ENCODE measurements around the gene FADS6. TPM values are rescaled to one million over a fixed set of nuclear protein-coding genes. Genes with fewer than 3 reads are reported as not detected.

Gene FADS6
- total RNA-seq, 1 donor from 2014 or later: not detected

DNA sequence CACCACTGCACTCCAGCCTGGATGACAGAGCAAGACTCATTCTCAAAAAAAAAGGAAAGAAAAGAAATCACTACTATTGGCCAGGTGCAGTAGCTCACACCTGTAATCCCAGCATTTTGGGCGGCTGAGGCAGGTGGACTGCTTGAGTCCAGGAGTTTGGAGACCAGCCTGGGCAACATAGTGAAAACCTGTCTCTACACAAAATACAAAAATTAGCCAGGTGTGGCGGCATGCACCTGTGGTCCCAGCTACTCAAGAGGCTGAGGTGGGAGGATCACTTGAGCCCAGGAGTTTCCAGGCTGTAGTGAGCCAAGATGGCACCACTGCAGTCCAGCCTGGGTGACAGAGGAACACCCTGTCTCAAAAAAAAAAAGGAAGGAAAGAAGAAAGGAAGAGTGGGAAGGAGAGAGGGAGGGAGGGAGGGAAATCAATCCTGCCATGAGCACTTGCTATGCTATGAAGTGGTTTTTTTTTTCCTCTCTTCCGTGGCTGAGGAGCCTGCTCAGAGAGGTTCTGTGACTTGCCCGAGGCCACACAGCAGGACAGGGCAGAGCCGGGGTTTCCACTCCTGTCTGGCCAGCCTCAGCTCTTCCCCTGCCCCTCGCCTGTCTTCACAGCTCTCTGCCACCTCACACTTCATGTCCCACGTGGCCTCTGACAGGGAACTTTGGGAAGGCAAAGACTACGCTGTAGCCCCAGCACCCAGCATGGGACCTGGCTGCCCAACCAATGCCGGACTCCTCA lies 44.6 kb downstream of the FADS6 start:
- no peaks in the 10 kb centered on the region for H3K4me1 Mint-ChIP-seq (ENCODE audit: unreplicated experiment)

DNA sequence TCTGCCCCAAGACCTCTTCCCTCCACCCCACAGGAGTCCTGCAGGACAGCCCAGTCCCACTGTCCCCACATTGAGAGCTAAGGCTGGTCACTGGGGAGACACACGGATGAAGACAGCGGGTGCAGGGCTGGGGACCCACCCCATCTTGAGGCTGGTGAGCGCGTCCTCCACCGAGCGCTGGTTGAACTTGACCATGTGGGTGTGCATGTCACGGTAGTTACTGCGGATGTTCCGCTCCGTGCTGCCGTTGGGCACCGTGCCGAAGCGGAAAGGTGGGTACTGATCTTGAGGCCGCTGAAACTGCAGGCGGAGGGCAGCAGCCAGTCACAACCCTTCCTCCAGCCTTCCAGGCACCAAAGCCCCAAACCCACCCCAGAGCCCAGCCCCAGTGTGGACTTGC lies 46.8 kb downstream of the FADS6 start:
- no peak overlapping the region for H3K27ac Mint-ChIP-seq (ENCODE audit: unreplicated experiment)
- peaks cover 4% of the 10 kb centered on the region for H3K36me3 Mint-ChIP-seq (ENCODE audit: low read depth, unreplicated experiment)

More for the DNA sequence above, 44.6 kb downstream of the FADS6 start:
- DNase-seq (ENCODE audit: low spot score): no peak
- Mint-ChIP-seq H3K36me3 (ENCODE audit: low read depth, unreplicated experiment) (peaks cover 9% of the 10 kb centered on the region), H3K9me3 (ENCODE audit: unreplicated experiment) (no peaks in the 10 kb centered on the region), H3K27me3 (ENCODE audit: unreplicated experiment) (peaks cover 36% of the 10 kb centered on the region), H3K4me3 (ENCODE audit: unreplicated experiment) (no peak overlapping the region), H3K27ac (ENCODE audit: unreplicated experiment) (no peak overlapping the region)
- TF ChIP-seq, protein P1, sequence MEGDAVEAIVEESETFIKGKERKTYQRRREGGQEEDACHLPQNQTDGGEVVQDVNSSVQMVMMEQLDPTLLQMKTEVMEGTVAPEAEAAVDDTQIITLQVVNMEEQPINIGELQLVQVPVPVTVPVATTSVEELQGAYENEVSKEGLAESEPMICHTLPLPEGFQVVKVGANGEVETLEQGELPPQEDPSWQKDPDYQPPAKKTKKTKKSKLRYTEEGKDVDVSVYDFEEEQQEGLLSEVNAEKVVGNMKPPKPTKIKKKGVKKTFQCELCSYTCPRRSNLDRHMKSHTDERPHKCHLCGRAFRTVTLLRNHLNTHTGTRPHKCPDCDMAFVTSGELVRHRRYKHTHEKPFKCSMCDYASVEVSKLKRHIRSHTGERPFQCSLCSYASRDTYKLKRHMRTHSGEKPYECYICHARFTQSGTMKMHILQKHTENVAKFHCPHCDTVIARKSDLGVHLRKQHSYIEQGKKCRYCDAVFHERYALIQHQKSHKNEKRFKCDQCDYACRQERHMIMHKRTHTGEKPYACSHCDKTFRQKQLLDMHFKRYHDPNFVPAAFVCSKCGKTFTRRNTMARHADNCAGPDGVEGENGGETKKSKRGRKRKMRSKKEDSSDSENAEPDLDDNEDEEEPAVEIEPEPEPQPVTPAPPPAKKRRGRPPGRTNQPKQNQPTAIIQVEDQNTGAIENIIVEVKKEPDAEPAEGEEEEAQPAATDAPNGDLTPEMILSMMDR (IDR thresholded peaks at IDR 0.05; ENCODE audit: unreplicated experiment): no peak

GRCh38 chr17:74843352-74843627 lies 50.1 kb downstream of the FADS6 start:
- H3K27ac Mint-ChIP-seq (ENCODE audit: unreplicated experiment): no peak overlapping the region

More for the DNA sequence above, 46.8 kb downstream of the FADS6 start:
- H3K4me3 Mint-ChIP-seq (ENCODE audit: unreplicated experiment): no peak overlapping the region
- no peak for DNase-seq (ENCODE audit: low spot score)
- peaks cover 36% of the 10 kb centered on the region for H3K27me3 Mint-ChIP-seq (ENCODE audit: unreplicated experiment)
- TF ChIP-seq, protein P1 (IDR thresholded peaks at IDR 0.05; ENCODE audit: unreplicated experiment): no peak
- no peaks in the 10 kb centered on the region for H3K9me3 Mint-ChIP-seq (ENCODE audit: unreplicated experiment)
- H3K4me1 Mint-ChIP-seq (ENCODE audit: unreplicated experiment): no peaks in the 10 kb centered on the region

DNA sequence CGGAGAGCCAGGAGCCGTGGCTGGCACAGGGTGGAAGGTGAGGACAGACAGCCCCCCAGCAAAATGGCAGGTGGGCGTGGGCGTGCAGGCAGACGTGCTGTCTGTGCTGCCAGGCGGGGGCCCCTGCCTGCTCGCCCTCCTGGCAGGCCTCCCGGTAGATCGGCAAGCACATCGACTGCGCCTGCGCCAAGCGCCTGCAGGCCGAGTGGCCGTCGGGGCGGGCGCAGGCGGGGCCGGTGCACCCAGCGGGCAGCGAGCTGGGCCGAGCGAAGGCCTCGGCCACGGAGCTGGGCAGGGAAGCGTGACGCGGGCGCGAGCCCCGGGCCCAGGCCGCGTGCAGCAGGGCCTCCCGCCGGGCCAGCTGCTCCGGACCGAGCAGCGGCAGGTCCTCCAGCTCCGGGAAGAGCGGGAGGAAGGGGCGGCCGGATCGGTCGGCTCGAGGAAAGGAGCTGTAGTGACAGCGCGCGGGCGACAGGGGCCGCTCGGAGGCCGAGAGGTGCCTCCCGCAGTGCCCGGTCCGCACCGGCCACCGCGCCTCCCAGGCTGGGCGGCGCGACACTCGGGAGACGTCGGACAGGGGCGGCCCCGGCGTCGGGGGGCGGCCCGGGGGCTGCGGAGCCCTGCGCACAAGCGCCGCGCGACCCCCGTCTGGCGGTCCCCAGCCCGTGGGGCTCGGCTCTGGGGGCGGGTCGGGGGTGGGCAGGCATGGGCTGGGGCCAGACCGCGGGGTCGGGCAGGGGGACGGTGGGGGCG lies 50.7 kb downstream of the FADS6 start:
- peaks cover 14% of the 10 kb centered on the region for H3K4me1 Mint-ChIP-seq (ENCODE audit: unreplicated experiment)
- no peak overlapping the region for H3K4me3 Mint-ChIP-seq (ENCODE audit: unreplicated experiment)
- H3K27me3 Mint-ChIP-seq (ENCODE audit: unreplicated experiment): peaks cover 29% of the 10 kb centered on the region
- peak; percentile 73 for DNase-seq (ENCODE audit: low spot score)
- TF ChIP-seq, protein P1 (IDR thresholded peaks at IDR 0.05; ENCODE audit: unreplicated experiment): peak; percentile 61
- H3K9me3 Mint-ChIP-seq (ENCODE audit: unreplicated experiment): no peaks in the 10 kb centered on the region
- no peaks in the 10 kb centered on the region for H3K36me3 Mint-ChIP-seq (ENCODE audit: low read depth, unreplicated experiment)
- H3K27ac Mint-ChIP-seq (ENCODE audit: unreplicated experiment): no peak overlapping the region

More at GRCh38 chr17:74843352-74843627, 50.1 kb downstream of the FADS6 start:
- TF ChIP-seq, protein P1 (IDR thresholded peaks at IDR 0.05; ENCODE audit: unreplicated experiment): no peak
- Mint-ChIP-seq H3K27me3 (ENCODE audit: unreplicated experiment) (peaks cover 31% of the 10 kb centered on the region), H3K4me1 (ENCODE audit: unreplicated experiment) (peaks cover 14% of the 10 kb centered on the region), H3K9me3 (ENCODE audit: unreplicated experiment) (no peaks in the 10 kb centered on the region), H3K4me3 (ENCODE audit: unreplicated experiment) (no peak overlapping the region), H3K36me3 (ENCODE audit: low read depth, unreplicated experiment) (no peaks in the 10 kb centered on the region)
- DNase-seq (ENCODE audit: low spot score): no peak

DNA sequence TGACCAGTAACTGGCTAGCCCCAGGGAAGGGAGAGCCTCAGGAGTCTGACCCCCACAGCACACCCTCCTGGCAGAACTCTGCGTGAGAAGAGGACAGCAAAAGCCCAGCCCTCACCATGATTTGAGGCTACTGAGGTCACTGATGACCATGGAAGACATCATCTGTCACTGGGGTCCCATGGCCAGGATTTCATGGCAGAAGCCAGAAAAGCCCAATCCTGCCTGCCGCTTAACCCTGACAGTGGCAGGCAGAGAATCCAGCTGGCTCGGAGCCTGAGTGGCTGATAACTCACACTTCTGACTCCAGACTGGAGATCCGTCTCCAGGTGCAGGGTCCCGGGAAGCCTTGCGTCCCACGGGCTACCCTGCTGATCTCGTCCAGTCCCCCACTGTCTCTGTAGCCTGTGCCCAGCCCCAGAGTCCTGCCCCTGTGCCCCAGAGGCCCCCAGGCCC lies 51.3 kb downstream of the FADS6 start:
- no peak overlapping the region for H3K27ac Mint-ChIP-seq (ENCODE audit: unreplicated experiment)
- H3K9me3 Mint-ChIP-seq (ENCODE audit: unreplicated experiment): no peaks in the 10 kb centered on the region

More for the DNA sequence above, 51.3 kb downstream of the FADS6 start:
- Mint-ChIP-seq H3K4me3 (ENCODE audit: unreplicated experiment) (peak overlapping the region; percentile 42), H3K4me1 (ENCODE audit: unreplicated experiment) (peaks cover 14% of the 10 kb centered on the region), H3K36me3 (ENCODE audit: low read depth, unreplicated experiment) (no peaks in the 10 kb centered on the region), H3K27me3 (ENCODE audit: unreplicated experiment) (peaks cover 29% of the 10 kb centered on the region)
- TF ChIP-seq, protein P1 (IDR thresholded peaks at IDR 0.05; ENCODE audit: unreplicated experiment): no peak
- no peak for DNase-seq (ENCODE audit: low spot score)

Data from endothelial cell (in vitro differentiated cells).